Left ventricle myocardium inferior (tissue), 1 donor: ENCODE measurements around the gene PLCB2. TPM values are rescaled to one million over a fixed set of nuclear protein-coding genes. Genes with fewer than 3 reads are reported as not detected.

ENCODE experiments used
- DNase-seq: peaks from one replicate; pipeline ENCODE4 v3.0.0-alpha.2; 2020
- H3K27ac ChIP-seq: fragments of 200-600 bp; replicated peaks from 2 replicates; pipeline ENCODE4 v1.8.0; 2021
- H3K27me3 ChIP-seq: fragments of 200-600 bp; 2 replicates; pipeline ENCODE4 v1.8.0; 2021; ENCODE audit warnings: low read depth
- H3K36me3 ChIP-seq: fragments of 200-600 bp; 2 replicates; pipeline ENCODE4 v1.8.0; 2021
- H3K4me1 ChIP-seq: fragments of 200-600 bp; 2 replicates; pipeline ENCODE4 v1.8.0; 2021
- H3K4me3 ChIP-seq: fragments of 200-600 bp; 2 replicates; pipeline ENCODE4 v1.8.0; 2021; ENCODE audit warnings: mild to moderate bottlenecking, moderate library complexity
- H3K9me3 ChIP-seq: fragments of 200-600 bp; replicated peaks from 2 replicates; pipeline ENCODE4 v1.8.0; 2021
- intact Hi-C: fragments of 100-400 bp; cut with micrococcal nuclease; formaldehyde crosslinking; loops from one replicate; pipeline ENCODE4 v1.11.0; 2022
- total RNA-seq: library from RNA; stranded (reverse); fragmentation: NEBNext Ultra II Directional; extraction: Animal tissue kit (Norgen Biotek cat#: 25700); gene quantifications from one replicate; pipeline ENCODE4 v1.2.1, GENCODE V29; 2021
- TF ChIP-seq, protein P1 (sequence below): fragments of 200-600 bp; IDR thresholded peaks from 2 replicates; pipeline ENCODE4 v1.8.0; 2021; ENCODE audit warnings: antibody characterized with exemption, mild to moderate bottlenecking, borderline replicate concordance
- donor health status: DM: no; HTN: yes; CAD: no; lungs with severe emphysema.

PLCB2 gene
- total RNA-seq, 1 donor from 2014 or later: 8.5 TPM

DNA sequence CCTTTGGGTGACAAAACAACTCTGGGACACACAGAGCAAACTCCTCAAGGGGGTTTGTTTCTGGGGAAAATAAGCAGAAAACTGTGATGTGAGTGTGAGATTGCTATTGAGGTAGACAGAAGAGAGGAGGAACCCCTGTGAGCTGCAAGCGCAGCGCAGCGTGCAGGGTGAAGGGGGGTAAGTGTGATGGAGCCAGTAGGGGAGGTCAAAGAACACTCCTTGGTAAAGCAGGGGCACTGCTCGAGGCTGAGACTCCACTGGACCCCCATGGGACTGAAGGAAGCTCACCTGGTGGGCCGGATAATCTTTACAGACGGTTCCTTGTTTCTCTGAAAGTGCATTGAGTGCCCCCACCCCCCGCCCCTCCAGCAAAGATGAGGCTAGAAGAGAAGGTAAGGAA is 23.3 kb upstream of the PLCB2 start:
- H3K27me3 ChIP-seq: no peaks in the 10 kb centered on the region
- H3K4me3 ChIP-seq: no peak overlapping the region
- peaks cover 100% of the 10 kb centered on the region for H3K4me1 ChIP-seq
- peak overlapping the region; percentile 99 for H3K27ac ChIP-seq
- intact Hi-C loops: no loop called here
- no peaks in the 10 kb centered on the region for H3K9me3 ChIP-seq
- H3K36me3 ChIP-seq: peaks cover 13% of the 10 kb centered on the region
- no peak for DNase-seq
- TF ChIP-seq, protein P1, sequence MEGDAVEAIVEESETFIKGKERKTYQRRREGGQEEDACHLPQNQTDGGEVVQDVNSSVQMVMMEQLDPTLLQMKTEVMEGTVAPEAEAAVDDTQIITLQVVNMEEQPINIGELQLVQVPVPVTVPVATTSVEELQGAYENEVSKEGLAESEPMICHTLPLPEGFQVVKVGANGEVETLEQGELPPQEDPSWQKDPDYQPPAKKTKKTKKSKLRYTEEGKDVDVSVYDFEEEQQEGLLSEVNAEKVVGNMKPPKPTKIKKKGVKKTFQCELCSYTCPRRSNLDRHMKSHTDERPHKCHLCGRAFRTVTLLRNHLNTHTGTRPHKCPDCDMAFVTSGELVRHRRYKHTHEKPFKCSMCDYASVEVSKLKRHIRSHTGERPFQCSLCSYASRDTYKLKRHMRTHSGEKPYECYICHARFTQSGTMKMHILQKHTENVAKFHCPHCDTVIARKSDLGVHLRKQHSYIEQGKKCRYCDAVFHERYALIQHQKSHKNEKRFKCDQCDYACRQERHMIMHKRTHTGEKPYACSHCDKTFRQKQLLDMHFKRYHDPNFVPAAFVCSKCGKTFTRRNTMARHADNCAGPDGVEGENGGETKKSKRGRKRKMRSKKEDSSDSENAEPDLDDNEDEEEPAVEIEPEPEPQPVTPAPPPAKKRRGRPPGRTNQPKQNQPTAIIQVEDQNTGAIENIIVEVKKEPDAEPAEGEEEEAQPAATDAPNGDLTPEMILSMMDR: no peak

DNA sequence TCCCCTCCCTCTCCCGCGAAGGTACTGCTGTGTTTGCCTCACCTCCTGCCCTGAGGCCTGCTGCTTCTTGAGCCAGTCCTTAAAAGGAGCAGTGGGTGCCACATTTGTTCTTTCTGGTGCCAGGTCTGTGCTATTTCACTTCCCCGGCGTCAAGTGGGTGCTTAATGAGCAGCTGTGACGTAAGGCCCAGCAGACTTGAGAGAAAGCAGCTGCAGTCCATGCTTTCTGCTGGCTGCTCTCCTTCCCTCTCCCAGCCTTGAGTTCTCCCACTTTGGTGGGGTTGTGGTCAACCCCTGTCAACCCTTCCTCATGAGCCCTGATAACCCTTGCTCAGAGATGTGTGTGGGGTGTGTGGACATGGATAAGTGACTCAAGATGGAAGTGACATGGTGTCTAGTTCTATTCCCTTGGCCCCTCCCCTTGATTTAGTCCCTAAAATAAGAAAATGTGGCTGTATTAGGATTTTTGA is 22.7 kb upstream of the PLCB2 start:
- intact Hi-C loops: no loop called here
- H3K27ac ChIP-seq: peak overlapping the region; percentile 99
- no peaks in the 10 kb centered on the region for H3K27me3 ChIP-seq
- DNase-seq: no peak
- peaks cover 6% of the 10 kb centered on the region for H3K36me3 ChIP-seq
- TF ChIP-seq, protein P1: no peak
- no peaks in the 10 kb centered on the region for H3K9me3 ChIP-seq
- H3K4me3 ChIP-seq: no peak overlapping the region
- peaks cover 100% of the 10 kb centered on the region for H3K4me1 ChIP-seq

DNA sequence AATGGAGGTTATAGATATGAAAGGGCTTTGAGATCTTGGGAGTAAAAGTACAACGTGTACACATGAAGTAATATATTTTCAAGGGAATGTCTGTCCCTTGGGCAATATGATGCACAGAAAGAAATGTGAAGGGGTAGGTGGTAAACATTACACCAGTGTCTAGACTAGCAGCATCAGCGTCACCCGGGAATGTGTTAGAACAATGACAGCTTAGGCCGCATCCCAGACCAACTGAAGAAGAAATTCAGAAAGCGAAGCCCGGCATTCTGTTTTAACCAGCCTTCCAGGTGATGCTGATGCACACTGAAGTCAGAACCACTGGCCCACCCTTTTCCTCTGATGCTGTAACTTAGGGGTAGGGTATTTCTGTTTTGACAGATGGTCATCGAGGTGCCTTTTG is 22.1 kb upstream of the PLCB2 start:
- intact Hi-C loops: no loop called here

DNA sequence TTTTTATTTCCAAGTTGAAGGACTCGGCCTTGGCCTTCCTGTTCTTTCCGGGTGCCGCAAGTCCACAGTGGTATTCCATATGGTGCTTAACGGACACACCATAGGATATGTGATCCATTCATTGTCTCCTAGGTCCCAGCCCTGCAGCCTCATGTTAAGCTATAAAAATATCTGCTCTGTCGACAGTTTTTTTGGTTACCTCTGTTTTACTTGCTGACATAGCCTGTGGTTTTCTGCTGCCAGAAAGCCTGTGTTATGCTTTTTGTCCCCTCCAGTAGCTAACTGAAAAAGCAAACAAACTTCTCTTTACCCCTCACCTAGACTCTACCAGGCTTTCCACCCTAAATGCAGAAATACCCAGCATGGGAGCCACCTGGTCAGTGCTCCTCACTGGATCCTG is 21.0 kb upstream of the PLCB2 start:
- Histone ChIP-seq H3K27me3 (no peaks in the 10 kb centered on the region), H3K36me3 (no peaks in the 10 kb centered on the region), H3K27ac (peak overlapping the region; percentile 99), H3K4me3 (no peak overlapping the region), H3K4me1 (peaks cover 99% of the 10 kb centered on the region), H3K9me3 (no peaks in the 10 kb centered on the region)
- TF ChIP-seq, protein P1: no peak
- intact Hi-C loops: no loop called here
- DNase-seq: no peak

More for the DNA sequence above, 22.1 kb upstream of the PLCB2 start:
- no peaks in the 10 kb centered on the region for H3K9me3 ChIP-seq
- DNase-seq: no peak
- no peak overlapping the region for H3K4me3 ChIP-seq
- H3K36me3 ChIP-seq: peaks cover under 1% of the 10 kb centered on the region
- no peaks in the 10 kb centered on the region for H3K27me3 ChIP-seq
- peaks cover 100% of the 10 kb centered on the region for H3K4me1 ChIP-seq
- TF ChIP-seq, protein P1: no peak
- peak overlapping the region; percentile 99 for H3K27ac ChIP-seq

DNA sequence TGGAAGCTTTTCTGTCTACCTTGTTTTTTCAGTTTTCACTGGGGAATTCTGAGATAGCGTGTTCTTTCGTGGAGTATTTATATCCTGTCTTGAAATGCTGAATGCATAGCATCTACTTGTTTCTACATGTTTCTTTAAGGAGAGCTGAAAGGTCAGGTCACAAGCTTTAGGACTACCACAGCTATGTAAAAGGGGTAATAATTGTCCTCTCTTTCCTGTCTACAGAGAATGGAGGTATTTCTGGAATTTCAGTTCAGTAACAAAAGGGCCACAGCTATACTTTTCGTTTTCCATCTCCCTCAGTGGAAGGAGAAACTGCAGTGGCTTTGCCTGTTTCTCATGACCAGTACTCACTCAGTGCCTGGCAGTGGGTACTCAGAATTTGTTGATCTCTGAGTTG is 20.4 kb upstream of the PLCB2 start:
- TF ChIP-seq, protein P1: no peak
- Histone ChIP-seq H3K4me3 (peak overlapping the region; percentile 88), H3K27ac (peak overlapping the region; percentile 99), H3K4me1 (peaks cover 94% of the 10 kb centered on the region), H3K27me3 (no peaks in the 10 kb centered on the region), H3K9me3 (no peaks in the 10 kb centered on the region), H3K36me3 (no peaks in the 10 kb centered on the region)
- no peak for DNase-seq
- intact Hi-C loops: no loop called here

DNA sequence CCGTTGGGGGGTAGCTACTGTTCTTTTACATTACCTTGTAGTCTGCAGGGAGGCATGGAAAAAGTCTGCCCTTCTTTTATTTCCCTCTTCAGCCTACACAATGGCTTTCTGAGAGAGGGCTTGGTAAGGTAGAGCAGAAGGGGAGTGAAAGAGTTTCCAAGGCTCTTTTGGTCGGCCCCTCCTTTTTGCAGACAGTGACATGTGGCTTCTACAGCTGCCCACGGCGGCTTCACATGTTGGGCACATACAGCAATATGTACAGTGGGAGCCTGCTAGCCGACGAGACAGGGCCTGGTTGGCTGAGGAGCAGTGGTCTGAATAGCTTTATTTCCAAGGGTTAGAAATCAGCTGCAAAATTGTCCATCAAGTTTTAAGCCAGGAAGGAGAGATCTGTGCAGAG is 19.7 kb upstream of the PLCB2 start:
- Histone ChIP-seq H3K4me1 (peaks cover 94% of the 10 kb centered on the region), H3K9me3 (no peaks in the 10 kb centered on the region), H3K36me3 (no peaks in the 10 kb centered on the region), H3K27ac (peak overlapping the region; percentile 99), H3K4me3 (peak overlapping the region; percentile 88), H3K27me3 (no peaks in the 10 kb centered on the region)
- no peak for DNase-seq
- intact Hi-C loops: no loop called here
- TF ChIP-seq, protein P1: no peak
